ENCODE results near the gene CADPS2. TPM values are rescaled to one million over a fixed set of nuclear protein-coding genes. Genes with fewer than 3 reads are reported as not detected.

Gene CADPS2
- total RNA-seq, 2 donors from 2014 or later: 4.3 to 11.7 TPM

- Mint-ChIP-seq H3K36me3 (ENCODE audit: low read depth) (no peaks in the 10 kb centered on the region), H3K4me3 (no peak overlapping the region), H3K27ac (no peak overlapping the region), H3K4me1 (peaks cover 2% of the 10 kb centered on the region), H3K27me3 (ENCODE audit: insufficient read depth) (no peaks in the 10 kb centered on the region), H3K9me3 (no peaks in the 10 kb centered on the region)
- no peak for DNase-seq
- Histone ChIP-seq H3K9me3 (ENCODE audit: control insufficient read depth, low read length) (no peaks in the 10 kb centered on the region), H3K9ac (ENCODE audit: extremely low read depth, low read length, poor library complexity, severe bottlenecking) (no peak overlapping the region), H3K4me3 (ENCODE audit: low read length) (no peak overlapping the region), H3K4me1 (ENCODE audit: control insufficient read depth, insufficient read depth, low read length) (no peaks in the 10 kb centered on the region), H3K27ac (ENCODE audit: low read depth, low read length) (no peak overlapping the region), H3K36me3 (ENCODE audit: control insufficient read depth, insufficient read depth, low read length) (no peaks in the 10 kb centered on the region), H3K27me3 (ENCODE audit: control insufficient read depth, insufficient read depth, low read length, poor library complexity, severe bottlenecking) (no peaks in the 10 kb centered on the region)
- 70% methylated on average over 1 of the region's 1 CpG; no CpG with 5 or more reads in 1 of the 2 experiments for WGBS, 2 experiments (ENCODE audit: insufficient coverage in 1 of 2, insufficient read length in 1 of 2)
- no peak for TF ChIP-seq CTCF (conservative IDR thresholded peaks at IDR 0.05)
Measured at GRCh38 chr7:122269241-122269640, 617.0 kb downstream of the CADPS2 start.

Other genes with a start within 250 kb of the CADPS2 start
- under 1 TPM in 1 of 2 donors, not detected in 1; 0.86 TPM for gene RNF133, start 187.3 kb downstream of the CADPS2 start, total RNA-seq
- under 1 TPM in 1 of 2 donors, not detected in 1; 0.95 TPM for gene RNF148, start 183.5 kb downstream of the CADPS2 start, total RNA-seq
- gene TAS2R16, start 109.2 kb upstream of the CADPS2 start, total RNA-seq: not detected